GM12878 (cell line): ENCODE measurements around the gene UFD1. TPM values are rescaled to one million over a fixed set of nuclear protein-coding genes. Genes with fewer than 3 reads are reported as not detected.
A peak's percentile ranks its signal among the peaks of the same experiment; 100 is the strongest.

Experiments used
- BCL11A ChIP-seq: IDR thresholded peaks from 2 replicates; pipeline ENCODE4 v1.6.1; 2011; ENCODE audit warnings: low read depth, low read length
- CHD2 ChIP-seq: IDR thresholded peaks from 2 replicates; pipeline ENCODE4 v1.6.1; 2011; ENCODE audit warnings: low read depth, low read length, improper control_type of control experiment, borderline replicate concordance
- CTCF ChIP-seq, 3 experiments: IDR thresholded peaks in 2 of 3; conservative IDR thresholded peaks in 1 of 3; 2 replicates each; pipeline ENCODE4 v1.5.1; 2011; ENCODE audit warnings: low read depth in 3 of 3, low read length in 3 of 3, mild to moderate bottlenecking in 3 of 3, control low read depth in 2 of 3, moderate library complexity in 2 of 3, inconsistent platforms in 1 of 3, mixed read lengths in 1 of 3; ENCODE audit not compliant: control insufficient read depth in 2 of 3, insufficient read depth in 1 of 3; ENCODE audit errors: extremely low read depth in 1 of 3
- E4F1 ChIP-seq: fragments of 450-650 bp; IDR thresholded peaks from 2 replicates; pipeline ENCODE4 v1.6.1; 2018; ENCODE audit warnings: borderline replicate concordance, mild to moderate bottlenecking; ENCODE audit not compliant: partially characterized antibody
- EED ChIP-seq: sonication (generic); IDR thresholded peaks from 2 replicates; pipeline ENCODE4 v1.6.1; 2016; ENCODE audit warnings: antibody characterized with exemption, low read depth
- GATAD2B ChIP-seq: fragments of 450-650 bp; conservative IDR thresholded peaks from 2 replicates; pipeline ENCODE4 v1.6.1; 2017; ENCODE audit warnings: low read depth, mild to moderate bottlenecking, moderate library complexity
- HCFC1 ChIP-seq: fragments of 150-350 bp; IDR thresholded peaks from 2 replicates; pipeline ENCODE4 v1.6.1; 2014; ENCODE audit warnings: low read length
- IKZF1 ChIP-seq: fragments of 450-650 bp; conservative IDR thresholded peaks from 2 replicates; pipeline ENCODE4 v1.6.1; 2017; ENCODE audit warnings: antibody characterized with exemption, mild to moderate bottlenecking
- IRF5 ChIP-seq: fragments of 450-650 bp; IDR thresholded peaks from 2 replicates; pipeline ENCODE4 v1.6.1; 2017; ENCODE audit warnings: borderline replicate concordance
- MLLT1 ChIP-seq: fragments of 450-650 bp; IDR thresholded peaks from 2 replicates; pipeline ENCODE4 v1.6.1; 2016; ENCODE audit warnings: mild to moderate bottlenecking
- MTA2 ChIP-seq: fragments of 450-650 bp; IDR thresholded peaks from 2 replicates; pipeline ENCODE4 v1.6.1; 2016; ENCODE audit warnings: low read depth, mild to moderate bottlenecking, moderate library complexity
- NFYB ChIP-seq: IDR thresholded peaks from 2 replicates; pipeline ENCODE4 v1.6.1; 2011; ENCODE audit warnings: low read depth, mild to moderate bottlenecking, low read length, improper control_type of control experiment, moderate library complexity; ENCODE audit not compliant: insufficient read depth
- PBX3 ChIP-seq: IDR thresholded peaks from 2 replicates; pipeline ENCODE4 v1.6.1; 2011; ENCODE audit warnings: mild to moderate bottlenecking, low read depth, low read length, moderate library complexity; ENCODE audit not compliant: insufficient replicate concordance
- PKNOX1 ChIP-seq: fragments of 450-650 bp; IDR thresholded peaks from 2 replicates; pipeline ENCODE4 v1.6.1; 2016; ENCODE audit warnings: mild to moderate bottlenecking
- RAD51 ChIP-seq: fragments of 450-650 bp; IDR thresholded peaks from 2 replicates; pipeline ENCODE4 v1.6.1; 2016; ENCODE audit warnings: moderate library complexity, mild to moderate bottlenecking, inconsistent platforms
- RB1 ChIP-seq: fragments of 450-650 bp; formaldehyde crosslinking; IDR thresholded peaks from 2 replicates; pipeline ENCODE4 v1.6.1; 2017; ENCODE audit warnings: mild to moderate bottlenecking, borderline replicate concordance
- SP1 ChIP-seq: IDR thresholded peaks from one replicate; pipeline ENCODE4 v1.6.1; 2011; ENCODE audit warnings: low read depth, low read length
- SPI1 ChIP-seq: IDR thresholded peaks from 2 replicates; pipeline ENCODE4 v1.6.1; 2011; ENCODE audit warnings: low read depth, mild to moderate bottlenecking, low read length, moderate library complexity, borderline replicate concordance; ENCODE audit not compliant: insufficient read depth
- ZNF207 ChIP-seq: fragments of 450-650 bp; IDR thresholded peaks from 2 replicates; pipeline ENCODE4 v1.6.1; 2014; ENCODE audit warnings: antibody characterized with exemption, mild to moderate bottlenecking, borderline replicate concordance
- polyA plus RNA-seq, 11 experiments: library from polyadenylated mRNA; depleted of rRNA in 4 of 11; unstranded in 6 of 11; stranded (reverse) in 5 of 11; fragments of >200 nt; fragmentation: Nextera tagmentation in 4 of 11; fragmentation: Illumina TruSeq in 1 of 11; extraction: Ambion mirVana in 4 of 11; extraction: Trizol in 1 of 11; gene quantifications; 1 replicate in 1 of 11; 2 replicates in 10 of 11; pipeline versions ENCODE4 v1.2.1 to v1.2.3, GENCODE V29; 2011 to 2016; ENCODE audit warnings: inconsistent platforms in 2 of 11, missing spikeins in 2 of 11, low read depth in 1 of 11
- total RNA-seq, 4 experiments: library from RNA; depleted of rRNA in 3 of 4; stranded (reverse); fragments of >200 nt in 3 of 4; fragmentation: Illumina TruSeq in 1 of 4; extraction: Trizol in 1 of 4; gene quantifications; 2 replicates each; pipeline versions ENCODE4 v1.2.1 to v1.2.3, GENCODE V29; 2013 to 2021

UFD1 gene
- total and polyA plus RNA-seq, 10 of the 15 experiments (the other 5 are each of a cell fraction or from before 2014, with no cell fraction given), result 67.2 to 143 (median 117) TPM

GRCh38 chr22:19479355-19480172 lies 571 bp upstream of the UFD1 start, which contains the start of gene CDC45 (continued):
- TF ChIP-seq ZNF207 (peak; percentile 99), NFYB (peak; percentile 95), SPI1 (no peak), E4F1 (peak; percentile 96), SP1 (peak; percentile 88), PKNOX1 (peak; percentile 88), MTA2 (peak; percentile 96), RAD51 (peak; percentile 60), IKZF1 (peak; percentile 99), EED (no peak), RB1 (peak; percentile 23; the same call in 1 of the 2 replicates), CTCF (IDR thresholded peaks at IDR 0.05 in 2 of 3, conservative IDR thresholded peaks at IDR 0.05 in 1 of 3; ENCODE audit: control insufficient read depth in 2 of 3, extremely low read depth in 1 of 3, insufficient read depth in 1 of 3, low read depth in 3 of 3, low read length in 3 of 3) (no peak), IRF5 (no peak), MLLT1 (peak; percentile 78), GATAD2B (peak; percentile 32; the same call in 1 of the 2 replicates), BCL11A (no peak), HCFC1 (peak; percentile 91), PBX3 (peak; percentile 49), CHD2 (peak; percentile 86)
